ENCODE data around the gene CYB561D2.

Gene CYB561D2

DNA sequence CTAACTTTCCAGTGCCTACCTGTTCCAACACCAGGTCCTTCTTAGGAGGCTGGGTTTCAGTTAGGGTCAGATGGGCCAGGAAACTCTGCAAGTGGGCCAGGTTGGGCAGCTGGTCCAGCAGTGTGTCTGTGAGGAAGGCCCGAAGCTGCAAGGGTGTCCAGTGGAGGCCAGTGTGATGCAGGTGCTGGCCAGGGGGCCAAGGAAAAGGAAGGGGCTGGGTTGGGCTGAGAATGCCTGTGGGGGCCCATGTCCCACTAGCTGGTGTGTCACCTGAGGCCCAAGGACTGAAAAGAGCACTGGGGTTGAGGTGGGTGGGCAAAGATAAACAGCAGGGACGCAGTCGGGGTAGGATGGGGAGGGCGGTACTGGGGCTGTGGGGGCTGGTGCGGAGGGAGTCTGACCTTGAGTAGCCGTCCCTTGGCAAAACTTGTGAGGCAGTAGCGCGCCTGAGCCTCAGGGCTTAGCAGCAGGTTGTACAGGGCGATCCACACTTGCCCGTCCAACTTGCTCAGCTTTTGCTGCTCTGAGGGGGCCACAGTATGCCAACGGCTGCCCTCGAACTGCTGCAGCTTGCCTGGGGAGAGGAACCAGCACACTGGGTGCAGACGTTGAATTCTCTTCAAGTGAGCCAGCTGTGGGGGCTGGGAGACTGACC is 8.5 kb upstream of the CYB561D2 start:
- DNase-seq (ENCODE audit: low spot score) = no peak

DNA sequence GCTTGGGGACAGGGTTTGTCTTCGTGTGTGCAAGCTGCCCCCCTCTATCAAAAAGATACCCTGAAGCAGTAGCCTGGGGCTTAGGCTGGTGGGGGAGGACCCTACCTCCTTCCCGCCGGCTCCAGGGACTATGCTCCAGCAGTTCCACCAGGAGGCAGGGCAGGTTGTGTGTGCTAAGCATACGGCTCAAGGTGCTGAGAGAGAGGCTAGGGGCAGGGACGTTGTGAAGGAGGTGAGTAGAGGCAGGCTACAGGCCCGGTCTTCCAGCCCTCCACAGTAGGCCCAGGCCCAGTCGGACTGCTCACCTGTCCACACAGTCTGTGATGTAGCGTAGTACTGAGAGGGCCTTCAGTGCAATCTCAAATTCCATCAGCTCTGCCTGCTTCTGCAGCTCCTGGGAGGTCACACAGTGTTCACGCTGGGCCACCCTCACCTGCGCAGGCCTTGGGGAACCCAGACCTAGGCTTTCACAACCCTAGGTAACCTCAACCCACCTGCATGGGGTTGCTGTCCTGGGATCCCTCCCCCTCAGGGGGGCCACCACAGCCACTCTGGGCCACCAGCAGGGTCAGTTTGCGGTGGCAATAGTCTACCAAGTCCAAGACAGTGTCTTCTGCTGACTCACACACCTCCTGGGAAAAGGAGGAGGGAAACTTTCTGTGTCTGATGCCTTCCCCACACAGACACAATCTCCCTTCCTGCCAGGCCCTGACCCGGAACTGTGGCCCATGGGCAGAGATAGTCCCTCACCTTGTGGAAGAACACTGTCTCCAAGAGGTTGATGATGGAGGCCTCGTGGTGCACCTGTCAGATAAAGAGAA is 7.6 kb upstream of the CYB561D2 start:
- DNase-seq (ENCODE audit: low spot score) = no peak

DNA sequence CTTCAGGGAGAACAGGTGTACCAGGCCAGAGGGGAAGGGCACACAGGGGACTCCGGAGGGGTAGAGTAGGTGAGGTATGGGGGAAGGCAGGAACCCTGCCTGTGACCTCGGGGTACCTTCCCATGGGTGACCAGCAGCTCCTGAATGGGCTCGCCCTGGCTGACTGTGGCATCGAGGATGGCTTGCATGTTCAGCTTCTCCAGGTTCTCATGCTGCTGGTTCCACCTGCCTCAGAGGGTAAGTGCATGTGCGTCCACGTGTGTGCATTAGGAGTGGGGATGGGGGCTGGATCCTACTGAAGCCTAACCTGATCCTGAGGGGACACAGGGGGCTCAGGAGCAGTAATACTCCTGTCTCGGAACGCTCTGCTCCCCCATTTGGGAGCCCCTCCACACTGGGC is 5.7 kb upstream of the CYB561D2 start:
- no peak for DNase-seq (ENCODE audit: low spot score)

DNA sequence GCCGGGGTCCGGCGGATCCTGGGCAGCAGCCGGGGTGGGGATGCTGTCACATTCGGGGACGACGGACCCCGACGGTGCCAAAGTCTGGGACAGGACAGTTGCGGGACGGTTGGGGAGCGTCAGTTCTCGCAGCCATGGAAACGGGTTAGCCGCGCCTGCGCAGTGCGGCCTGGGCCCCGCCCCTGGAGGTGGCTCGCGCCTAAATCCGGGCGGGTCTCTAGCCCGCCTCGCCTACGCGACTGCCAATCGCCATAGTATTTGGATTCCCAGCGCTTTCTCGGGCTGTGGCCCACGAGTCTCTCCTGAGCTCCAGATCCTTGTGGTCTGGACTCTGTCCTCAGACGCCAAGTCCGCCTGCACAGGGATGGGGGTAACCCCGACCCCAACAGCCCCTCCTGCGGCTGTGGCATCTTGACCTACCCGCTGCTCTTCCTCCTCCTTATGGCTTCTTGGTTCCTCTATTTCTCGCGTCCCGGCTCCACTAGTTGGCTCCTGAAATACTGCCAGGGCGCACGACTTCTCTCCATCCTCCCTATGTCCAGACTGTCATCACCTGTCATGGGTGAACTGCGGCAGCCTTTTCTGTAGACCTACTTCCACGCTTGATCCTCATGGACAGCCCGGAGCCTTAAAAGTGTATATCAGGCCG is 5.0 kb upstream of the CYB561D2 start, which contains the start of gene ZMYND10:
ZMYND10 (minus strand) TSS at position 147 of the 649 bp plus-strand sequence. CDS start 153 bp downstream, outside the sequence.
- DNase-seq (ENCODE audit: low spot score) = no peak

DNA sequence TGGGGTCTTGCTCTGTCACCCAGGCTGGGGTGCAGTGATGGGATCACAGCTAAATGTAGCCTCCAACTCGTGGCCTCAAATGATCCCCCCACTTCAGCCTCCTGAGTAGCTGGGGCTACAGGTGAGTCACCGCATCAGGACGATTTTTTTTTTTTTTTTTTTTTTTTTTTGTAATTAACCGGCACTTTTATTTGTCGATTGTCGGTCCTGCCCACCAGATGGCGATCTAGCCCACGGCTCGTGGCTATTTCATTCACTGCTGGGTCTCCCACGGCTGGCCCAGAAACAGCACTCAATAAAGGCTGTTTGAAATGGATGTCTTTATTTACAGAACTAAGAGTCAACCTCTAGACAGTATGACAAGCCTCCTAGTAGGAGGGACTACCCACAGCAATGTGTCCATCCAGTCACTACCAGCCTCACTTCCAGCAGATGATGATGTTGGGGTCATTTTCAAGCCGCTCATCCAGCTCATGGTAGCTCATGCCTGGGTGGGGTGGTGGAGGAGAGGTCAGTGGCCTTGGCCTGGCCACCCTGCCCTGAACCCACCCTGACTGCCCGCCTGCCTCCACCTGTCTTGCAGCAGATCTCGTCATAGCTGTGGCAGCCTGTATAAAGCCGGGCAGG is 3.4 kb upstream of the CYB561D2 start:
- DNase-seq (ENCODE audit: low spot score) = peak; percentile 66

DNA sequence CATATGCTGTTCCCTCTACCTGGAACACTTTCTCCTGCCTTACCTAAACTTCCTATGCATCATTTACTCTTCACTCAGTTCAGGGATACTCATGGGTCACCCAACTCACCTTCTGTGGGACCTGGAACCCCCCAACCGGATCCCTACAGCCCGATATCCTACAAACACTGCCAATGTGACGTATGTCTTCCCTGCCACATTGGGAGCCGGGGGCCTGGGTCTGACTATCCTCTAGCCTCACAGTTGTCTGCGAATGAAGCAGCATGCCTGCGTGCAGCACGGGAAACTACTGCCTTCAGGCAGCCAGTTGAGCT is 492 bp upstream of the CYB561D2 start:
- no peak for DNase-seq (ENCODE audit: low spot score)

DNA sequence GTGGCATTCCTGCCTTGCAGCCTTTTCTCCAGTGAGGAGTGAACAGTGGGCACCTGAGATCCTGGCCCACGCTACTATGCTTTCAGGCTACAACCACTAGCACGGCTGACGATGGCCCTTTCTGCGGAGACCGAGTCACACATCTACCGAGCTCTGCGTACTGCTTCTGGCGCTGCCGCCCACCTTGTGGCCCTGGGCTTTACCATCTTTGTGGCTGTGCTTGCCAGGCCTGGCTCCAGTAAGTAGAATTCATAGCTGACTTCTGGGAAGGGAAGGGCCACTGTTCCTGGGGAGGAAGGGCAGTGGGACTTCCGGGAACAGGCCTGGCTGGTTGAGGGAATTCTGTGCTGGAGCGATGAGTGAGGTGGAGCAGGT is 648 bp downstream of the CYB561D2 start:
- no peak for DNase-seq (ENCODE audit: low spot score)

DNA sequence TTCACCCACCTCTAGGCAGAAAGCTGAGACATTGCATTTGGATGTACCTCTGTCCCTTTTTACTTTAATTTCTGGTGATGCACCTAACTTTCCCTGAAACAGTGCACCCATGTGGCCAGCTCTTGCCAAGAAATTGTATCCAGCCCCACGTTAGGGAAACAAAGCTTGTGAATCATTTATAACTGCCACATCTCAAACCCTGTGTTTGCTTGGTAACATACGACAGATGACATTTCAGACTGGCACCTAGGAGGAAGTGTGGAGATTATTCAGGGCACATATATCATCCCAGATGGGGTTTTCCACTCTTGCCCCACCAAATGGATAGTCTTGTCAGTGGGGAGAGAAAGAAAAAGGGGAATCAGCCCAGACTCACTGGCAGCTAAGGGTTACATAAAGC is 2.1 kb downstream of the CYB561D2 start:
- DNase-seq (ENCODE audit: low spot score) = no peak

DNA sequence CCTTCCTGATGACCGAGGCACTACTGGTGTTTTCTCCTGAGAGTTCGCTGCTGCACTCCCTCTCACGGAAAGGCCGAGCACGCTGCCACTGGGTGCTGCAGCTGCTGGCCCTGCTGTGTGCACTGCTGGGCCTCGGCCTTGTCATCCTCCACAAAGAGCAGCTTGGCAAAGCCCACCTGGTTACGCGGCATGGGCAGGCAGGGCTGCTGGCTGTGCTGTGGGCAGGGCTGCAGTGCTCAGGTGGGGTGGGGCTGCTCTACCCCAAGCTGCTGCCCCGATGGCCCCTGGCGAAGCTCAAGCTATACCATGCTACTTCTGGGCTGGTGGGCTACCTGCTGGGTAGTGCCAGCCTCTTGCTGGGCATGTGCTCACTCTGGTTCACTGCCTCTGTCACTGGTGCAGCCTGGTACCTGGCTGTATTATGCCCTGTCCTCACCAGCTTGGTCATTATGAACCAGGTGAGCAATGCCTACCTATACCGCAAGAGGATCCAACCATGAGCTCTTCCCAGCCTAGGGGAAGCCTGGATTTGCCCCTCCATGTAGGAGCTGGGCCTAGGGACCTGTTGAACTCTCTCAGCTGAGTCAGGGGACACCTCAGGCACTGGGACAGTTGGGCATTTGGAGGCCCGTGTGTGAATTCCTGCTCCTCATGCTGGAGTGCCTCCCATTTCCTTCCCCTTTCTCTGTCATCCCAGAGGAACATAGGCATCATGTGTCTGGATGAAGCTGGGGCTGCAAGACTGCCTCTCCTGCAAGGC is 2.8 kb downstream of the CYB561D2 start:
- no peak for DNase-seq (ENCODE audit: low spot score)

DNA sequence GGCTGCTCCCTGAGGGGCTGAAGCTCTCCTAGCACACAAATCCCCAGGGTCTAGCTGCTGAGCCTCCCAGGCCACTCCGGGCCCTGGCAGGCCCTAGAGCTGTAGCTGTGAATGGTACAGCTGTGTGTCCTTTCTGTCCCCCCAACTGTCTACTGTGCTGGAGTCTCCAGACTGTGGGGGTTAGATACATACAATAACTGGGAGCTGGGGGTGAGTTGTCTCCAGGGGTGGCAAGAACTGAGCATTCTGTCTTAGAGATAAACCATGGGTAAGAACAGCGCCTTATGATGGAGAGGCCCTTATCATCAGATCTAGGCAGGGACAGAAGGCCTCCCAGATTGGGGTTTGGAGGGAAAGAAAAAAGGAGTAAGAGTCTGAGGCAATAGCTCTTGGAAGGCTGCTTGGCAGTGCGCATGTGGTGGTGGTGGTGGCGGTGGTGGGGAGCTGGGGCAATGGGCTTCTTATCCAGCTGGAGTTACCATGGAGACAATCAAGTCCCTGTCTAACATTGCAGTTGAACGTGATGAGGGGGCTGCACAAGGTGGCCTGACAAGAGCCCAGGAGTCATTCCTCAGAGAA is 3.6 kb downstream of the CYB561D2 start:
- no peak for DNase-seq (ENCODE audit: low spot score)

DNA sequence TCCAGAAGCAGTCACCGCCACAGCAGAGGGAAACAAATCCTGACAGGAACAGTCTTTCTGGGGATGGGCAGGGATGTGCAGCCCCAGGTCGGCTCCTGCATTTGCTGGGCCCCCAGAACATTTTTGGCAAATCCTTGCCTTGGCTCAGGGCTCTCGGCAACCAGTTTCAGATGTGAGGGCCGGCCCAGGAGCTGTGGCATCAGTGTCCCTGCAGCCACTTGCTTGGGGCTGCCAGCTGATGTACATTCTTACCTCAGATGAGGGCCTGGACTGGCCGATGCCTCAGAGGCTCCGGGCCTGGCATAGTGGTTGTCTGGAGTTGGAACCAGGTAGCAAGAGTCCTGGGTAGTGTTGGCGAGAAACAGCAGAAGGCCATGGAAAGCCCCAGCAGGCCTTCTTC is 4.2 kb downstream of the CYB561D2 start:
- no peak for DNase-seq (ENCODE audit: low spot score)

DNA sequence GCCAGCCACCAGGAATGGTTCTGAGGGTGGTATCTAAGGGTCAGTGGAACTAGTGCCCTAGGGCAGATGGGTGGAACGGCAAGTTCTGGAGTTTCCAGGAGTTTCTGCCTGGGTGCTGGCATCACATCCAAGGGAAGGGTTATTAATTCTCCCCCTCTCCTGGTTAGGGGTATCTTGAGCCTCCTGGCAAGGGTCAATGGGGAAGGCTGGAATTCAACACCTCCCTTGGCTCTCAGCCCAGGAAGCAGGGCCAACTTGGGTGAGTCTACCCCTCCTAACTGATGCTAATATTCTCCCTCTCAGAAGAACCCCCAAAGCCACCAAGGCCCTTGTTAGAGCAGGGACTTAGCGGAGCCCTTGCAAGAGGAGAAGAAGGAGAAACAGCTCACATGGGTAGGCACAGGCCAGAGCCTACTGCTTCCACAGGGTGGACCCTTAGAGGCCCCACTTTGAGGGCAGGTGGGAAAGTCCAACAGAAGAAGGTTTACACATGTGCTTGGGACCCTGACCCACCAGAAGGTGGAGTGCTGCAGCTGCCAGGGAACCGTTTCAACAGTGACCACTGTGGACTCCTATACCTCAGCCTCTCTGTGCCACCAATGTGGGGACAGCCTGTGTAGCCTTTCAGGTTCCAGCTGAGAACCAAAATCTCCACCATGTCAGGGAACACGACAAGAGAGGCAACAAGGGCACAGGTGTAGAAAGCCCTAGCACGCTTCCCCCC is 5.3 kb downstream of the CYB561D2 start:
- DNase-seq (ENCODE audit: low spot score) = no peak

DNA sequence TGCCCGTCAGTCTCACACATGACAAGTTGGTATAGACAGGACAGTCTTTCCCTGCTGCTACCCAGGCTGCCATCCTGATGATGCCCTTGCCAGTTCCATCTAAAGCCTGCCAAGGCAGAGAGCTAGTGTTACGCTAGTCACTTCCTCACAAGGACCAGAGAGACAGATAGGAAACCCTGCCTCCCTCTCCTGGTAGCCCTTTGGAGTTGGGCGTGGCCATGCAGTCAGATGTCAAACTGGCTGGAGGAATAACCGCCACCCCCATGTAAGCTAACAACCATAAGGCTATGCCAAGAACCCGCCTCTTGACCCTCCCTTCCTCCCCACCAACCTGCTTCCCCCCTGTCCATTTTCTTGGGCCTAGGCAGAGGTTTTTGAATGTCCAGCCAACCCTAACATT is 5.9 kb downstream of the CYB561D2 start:
- no peak for DNase-seq (ENCODE audit: low spot score)

DNA sequence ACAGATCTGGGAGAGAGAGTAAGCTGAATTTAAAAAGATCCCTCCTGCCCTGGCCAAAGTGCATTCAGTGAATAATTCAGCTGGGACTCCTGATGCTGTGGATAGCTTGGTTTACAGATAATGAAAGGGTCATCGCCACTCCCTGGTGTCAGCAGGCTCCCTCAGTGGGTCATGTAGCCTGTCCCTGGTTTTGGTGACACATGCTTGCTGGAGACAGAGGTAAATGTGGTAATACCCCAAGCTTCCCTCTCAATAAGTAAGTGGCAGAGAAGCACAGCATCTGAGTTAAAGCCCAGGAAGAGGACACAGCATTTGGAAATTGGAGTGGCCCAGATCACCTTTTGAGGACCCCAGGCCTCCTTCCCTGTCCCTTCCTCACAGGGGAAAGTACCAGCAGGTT is 6.8 kb downstream of the CYB561D2 start:
- no peak for DNase-seq (ENCODE audit: low spot score)

DNA sequence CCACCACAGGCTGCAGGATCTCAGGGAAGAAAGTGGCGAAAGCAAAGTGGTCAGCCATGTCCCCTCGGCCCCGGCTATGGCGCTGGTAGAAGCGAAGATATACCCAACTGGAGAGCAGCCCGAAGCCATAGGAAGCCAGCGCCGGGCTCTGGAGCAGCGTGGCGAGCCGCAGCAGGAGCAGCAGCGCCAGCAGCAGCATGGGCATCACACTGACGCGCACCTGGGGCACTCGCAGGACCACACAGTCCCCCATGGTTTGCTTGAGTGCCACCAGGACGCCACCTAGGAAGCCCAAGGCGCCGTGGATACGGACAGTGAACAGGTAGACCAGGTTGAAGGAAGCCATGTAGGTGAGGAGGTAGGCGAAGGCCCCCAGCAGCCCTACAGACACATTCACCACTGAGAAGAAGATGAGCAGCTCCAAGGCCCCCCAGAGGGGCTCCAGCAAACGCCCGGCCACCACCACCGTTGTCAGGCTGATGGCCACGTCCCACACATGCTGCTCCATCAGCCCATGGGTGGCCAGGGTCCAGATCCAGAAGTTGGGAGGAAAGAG is 7.8 kb downstream of the CYB561D2 start:
- DNase-seq (ENCODE audit: low spot score) = no peak

DNA sequence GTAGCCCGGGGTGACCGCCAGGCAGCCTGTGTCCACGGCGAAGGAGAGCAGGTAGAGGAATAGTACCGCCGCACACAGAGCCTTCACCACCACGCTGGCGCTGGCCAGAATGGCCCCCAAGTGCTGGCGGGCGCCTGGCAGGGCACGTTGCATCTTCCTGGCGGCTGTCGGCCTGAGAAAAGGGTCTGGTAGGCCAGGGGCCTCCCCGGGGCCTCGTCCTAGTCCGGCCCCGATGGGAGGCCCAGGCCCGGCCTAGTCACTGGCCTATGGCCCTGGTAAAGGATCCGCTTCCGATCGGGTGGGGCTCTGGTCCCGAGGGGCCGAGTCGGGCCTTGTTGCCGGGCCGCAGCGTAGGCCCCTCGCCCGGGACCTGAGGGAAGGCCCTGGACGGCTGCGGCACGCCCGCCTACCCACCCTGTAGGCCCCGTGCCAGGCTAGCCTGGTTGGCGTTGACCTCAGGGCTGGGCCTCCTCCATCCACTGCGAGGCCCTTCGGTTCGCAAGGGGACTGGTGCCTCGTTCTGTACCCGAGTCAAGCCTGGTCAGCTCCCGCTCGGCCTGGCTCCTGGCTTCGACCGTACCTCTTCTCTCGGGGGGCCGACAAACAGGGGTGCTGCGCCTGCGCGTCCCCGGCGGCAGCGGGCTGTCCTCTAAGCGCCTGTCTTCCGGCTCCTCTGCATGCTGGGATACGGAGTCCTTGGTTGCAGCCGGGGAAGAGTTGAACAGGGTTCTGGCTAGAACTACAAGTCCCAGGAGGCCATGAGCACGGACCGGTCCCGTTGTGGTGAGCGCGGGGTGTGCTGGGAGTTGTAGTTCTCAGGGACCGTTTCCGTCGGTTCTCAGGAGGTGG is 8.5 kb downstream of the CYB561D2 start, which contains the start of gene TMEM115:
TMEM115 (minus strand) TSS at position 611 of the 849 bp plus-strand sequence; CDS start at position 153, 458 bp downstream.
- DNase-seq (ENCODE audit: low spot score) = peak; percentile 100

DNA sequence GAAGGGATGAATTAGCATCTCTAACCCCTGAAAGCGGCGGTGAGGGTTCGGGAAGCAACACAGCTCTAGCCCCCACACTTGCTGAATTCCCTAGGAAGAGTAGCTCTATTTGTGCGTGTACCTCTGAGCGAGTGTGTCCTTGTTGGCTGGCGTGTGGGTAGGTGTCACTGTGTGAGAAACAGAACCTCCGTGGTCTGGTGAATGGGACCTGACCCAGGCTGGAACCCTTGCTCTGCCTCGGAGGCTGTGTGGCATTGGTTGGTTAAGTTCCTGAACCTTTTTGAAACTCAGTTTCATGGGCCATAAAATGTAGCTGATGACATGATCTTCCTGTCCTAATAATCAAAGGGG is 9.1 kb downstream of the CYB561D2 start:
- no peak for DNase-seq (ENCODE audit: low spot score)

DNA sequence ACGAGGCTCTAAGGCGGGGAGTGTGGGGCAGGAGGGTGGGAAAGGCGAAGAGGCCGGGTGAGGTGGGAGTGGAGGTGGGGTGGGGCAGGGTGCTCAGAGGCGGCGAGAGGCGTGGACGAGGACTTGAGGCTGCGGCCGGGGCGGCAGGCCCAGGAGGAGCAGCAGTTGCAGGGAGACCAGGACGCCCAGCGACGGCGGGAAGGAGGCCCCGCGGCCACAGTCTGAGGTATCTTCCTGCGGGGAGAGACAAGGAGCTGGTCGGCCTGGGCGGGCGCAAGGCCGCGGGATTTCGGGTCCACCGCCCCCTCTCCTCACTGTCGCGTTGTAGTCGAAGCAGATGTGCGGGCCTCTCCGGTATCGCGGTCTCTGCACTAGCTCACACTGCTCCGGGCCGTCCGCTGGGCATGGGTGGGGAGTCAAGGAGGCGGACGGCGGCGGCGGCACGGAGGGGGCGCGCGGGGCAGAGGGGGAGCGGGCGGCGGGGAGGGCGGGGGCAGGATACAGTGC is 14.0 kb downstream of the CYB561D2 start:
- DNase-seq (ENCODE audit: low spot score) = no peak

DNA sequence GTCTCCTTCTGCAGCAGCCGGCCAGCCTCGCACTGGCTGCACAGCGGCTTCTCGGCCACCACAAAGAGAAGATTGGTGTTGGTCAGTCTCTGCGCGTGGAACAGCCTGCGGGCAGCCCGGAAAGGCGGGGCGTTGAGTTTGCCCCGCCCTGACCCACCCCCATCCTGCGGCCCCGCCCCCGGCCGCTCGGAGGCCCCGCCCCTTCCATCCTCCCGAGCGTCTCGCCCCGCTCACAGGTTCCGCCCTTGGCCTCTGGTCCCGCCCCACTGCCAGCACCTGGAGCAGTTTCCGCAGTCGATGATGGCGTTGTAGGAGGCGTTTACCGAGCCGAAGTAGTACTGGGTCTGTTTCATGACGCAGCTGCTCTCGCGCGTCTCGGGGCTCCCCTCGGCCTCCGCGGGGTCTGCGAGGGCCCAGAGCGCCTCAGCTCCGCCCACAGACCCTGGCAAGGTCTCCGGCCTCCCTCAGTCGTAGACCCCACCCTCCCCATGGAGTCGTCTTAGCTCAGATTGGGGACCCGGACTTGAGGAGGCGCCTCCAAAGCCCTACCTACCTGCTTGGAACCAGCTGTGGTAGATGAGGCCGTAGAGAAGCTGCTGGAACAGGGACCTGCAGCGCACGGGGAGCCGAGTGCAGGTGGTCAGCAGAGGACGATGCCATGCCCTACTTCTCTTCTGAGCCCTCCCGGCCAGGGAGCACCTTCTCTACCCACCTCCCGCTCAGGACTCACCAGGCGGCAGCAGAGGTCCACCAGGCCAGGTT is 14.6 kb downstream of the CYB561D2 start:
- DNase-seq (ENCODE audit: low spot score) = peak; percentile 29
